ENCODE data around the gene NFX1.

Gene NFX1

GRCh38 chr9:33415501-33416038 is 125.3 kb downstream of the NFX1 start:
- DNase-seq (ENCODE audit: extremely low spot score) = peak; percentile 84
- TF ChIP-seq CTCF (IDR thresholded peaks at IDR 0.05; ENCODE audit: control extremely low read depth, extremely low read depth, low read depth, missing control alignments) = peak; percentile 69
- CTCF ChIA-PET = interaction anchor here (0.8 to 4.6 kb wide), 32 partner anchors 8 to 307 kb away, joined by 3 to 25 read pairs (median 6); partner anchors contain the start of genes AQP3, AQP7 and NOL6
- POLR2A ChIA-PET = no interaction called here

- no peak for TF ChIP-seq CTCF (IDR thresholded peaks at IDR 0.05; ENCODE audit: control extremely low read depth, extremely low read depth, low read depth, missing control alignments)
- CTCF ChIA-PET = interaction anchor here (0.7 to 4.6 kb wide), 12 partner anchors 11 to 191 kb away, joined by 3 to 25 read pairs (median 15); partner anchors contain the start of genes AQP7 and NOL6
- DNase-seq (ENCODE audit: extremely low spot score) = no peak
- POLR2A ChIA-PET = no interaction called here
Observed at GRCh38 chr9:33416996-33417395, 126.7 kb downstream of the NFX1 start.

GRCh38 chr9:33418090-33418489 is 127.8 kb downstream of the NFX1 start:
- CTCF ChIA-PET = interaction anchor here (1.2 to 4.6 kb wide), 3 partner anchors 10 to 49 kb away, joined by 3 to 24 read pairs (median 15); no protein-coding TSS in a partner anchor
- DNase-seq (ENCODE audit: extremely low spot score) = no peak
- POLR2A ChIA-PET = no interaction called here
- no peak for TF ChIP-seq CTCF (IDR thresholded peaks at IDR 0.05; ENCODE audit: control extremely low read depth, extremely low read depth, low read depth, missing control alignments)

GRCh38 chr9:33419708-33420303 is 129.5 kb downstream of the NFX1 start:
- ChIA-PET CTCF (interaction anchor here (1.8 kb wide), 1 partner anchor 44 kb away, joined by 7 read pairs; no protein-coding TSS in a partner anchor), POLR2A (interaction anchor here (0.6 to 1.0 kb wide), 2 partner anchors 54 to 130 kb away, joined by 4 to 6 read pairs; partner anchors contain the start of genes NFX1 and NOL6)
- TF ChIP-seq CTCF (IDR thresholded peaks at IDR 0.05; ENCODE audit: control extremely low read depth, extremely low read depth, low read depth, missing control alignments) = no peak
- no peak for DNase-seq (ENCODE audit: extremely low spot score)
